ENCODE results near the gene VTN. TPM values are rescaled to one million over a fixed set of nuclear protein-coding genes. Genes with fewer than 3 reads are reported as not detected.

Gene VTN
- total and polyA plus RNA-seq, 3 donors from 2014 or later: 6.5 to 57.9 (median 9.7) TPM

- intact Hi-C loops (cut with DNase I; ENCODE audit: low total_unique reads): no loop called here
- H3K36me3 ChIP-seq (ENCODE audit: low read depth, missing control alignments): no peaks in the 10 kb centered on the region
- peak overlapping the region; percentile 76 for H3K4me3 ChIP-seq
- H3K27me3 ChIP-seq: no peaks in the 10 kb centered on the region
- H3K27ac ChIP-seq: peak overlapping the region; percentile 70 to 92
- peak; percentile 11 for DNase-seq
- WGBS, 2 donors: 43 to 47% methylated on average over 8 of the region's 8 CpGs
- no peaks in the 10 kb centered on the region for H3K9me3 ChIP-seq
- TF ChIP-seq POLR2A (IDR thresholded peaks at IDR 0.05): no peak
- TF ChIP-seq CTCF (IDR thresholded peaks at IDR 0.05): no peak
- H3K4me1 ChIP-seq: peaks cover 29% of the 10 kb centered on the region
Observed at GRCh38 chr17:28320215-28321061, 49.7 kb downstream of the VTN start.

- Histone ChIP-seq H3K36me3 (ENCODE audit: low read depth, missing control alignments) (no peaks in the 10 kb centered on the region), H3K4me1 (peaks cover 29% of the 10 kb centered on the region), H3K4me3 (peak overlapping the region; percentile 76), H3K27ac (peak overlapping the region; percentile 70 to 92), H3K27me3 (no peaks in the 10 kb centered on the region), H3K9me3 (no peaks in the 10 kb centered on the region)
- DNase-seq: peak; percentile 21
- TF ChIP-seq POLR2A (IDR thresholded peaks at IDR 0.05): no peak
- no peak for TF ChIP-seq CTCF (IDR thresholded peaks at IDR 0.05)
- 0 to 2% methylated on average over 7 of the region's 7 CpGs for WGBS, 2 donors
- intact Hi-C loops (cut with DNase I; ENCODE audit: low total_unique reads): no loop called here
Observed at GRCh38 chr17:28319598-28319935, 50.5 kb downstream of the VTN start.

GRCh38 chr17:28318759-28319597 lies 51.1 kb downstream of the VTN start, which contains the start of gene TMEM97:
TSS of gene TMEM97 (plus strand) at chr17:28319200. CDS start at chr17:28319240, 40 bp downstream.
- 0 to 1% methylated on average over 14 to 63 of the region's 72 CpGs for WGBS, 2 donors
- Histone ChIP-seq H3K27me3 (no peaks in the 10 kb centered on the region), H3K36me3 (ENCODE audit: low read depth, missing control alignments) (no peaks in the 10 kb centered on the region), H3K9me3 (no peaks in the 10 kb centered on the region), H3K27ac (peak within 1 kb of the TSS; percentile 71 to 92), H3K4me1 (peaks cover 29% of the 10 kb centered on the region), H3K4me3 (peak within 1 kb of the TSS; percentile 76)
- DNase-seq: peak; percentile 99
- TF ChIP-seq POLR2A (IDR thresholded peaks at IDR 0.05) (peak; percentile 21), CTCF (IDR thresholded peaks at IDR 0.05) (peak in 1 of 3 experiments; percentile 36)
- intact Hi-C loops (cut with DNase I; ENCODE audit: low total_unique reads): no loop called here

- intact Hi-C loops (cut with DNase I; ENCODE audit: low total_unique reads): no loop called here
- Histone ChIP-seq H3K4me1 (peaks cover 29% of the 10 kb centered on the region), H3K9me3 (no peaks in the 10 kb centered on the region), H3K36me3 (ENCODE audit: low read depth, missing control alignments) (no peaks in the 10 kb centered on the region), H3K27me3 (no peaks in the 10 kb centered on the region), H3K27ac (peak overlapping the region; percentile 71 to 92), H3K4me3 (peak overlapping the region; percentile 76)
- 12 to 13% methylated on average over 26 to 40 of the region's 40 CpGs for WGBS, 2 donors
- DNase-seq: no peak
- TF ChIP-seq CTCF (IDR thresholded peaks at IDR 0.05) (no peak), POLR2A (IDR thresholded peaks at IDR 0.05) (no peak)
Observed at GRCh38 chr17:28317966-28318758, 51.9 kb downstream of the VTN start.

Small RNAs within 50 kb of the gene (microRNA-seq; reads per million reads assigned to microRNA genes)
- gene MIR4723 (ENCODE audit: borderline number of aligned reads in 2 of 2, borderline replicate concordance in 1 of 2): 1.4 to 2.1 reads per million in 2 donors

Other genes starting within 250 kb of the VTN start
- gene TMEM97, start 51.1 kb downstream of the VTN start, total RNA-seq: 100 to 1,000 TPM; 118 to 139 TPM
- gene TMEM97, start 51.1 kb downstream of the VTN start, polyA plus RNA-seq (ENCODE audit: insufficient read depth, low read depth, low replicate concordance): 108 TPM
- 10 to 100 TPM; 79.8 to 94.8 TPM for gene IFT20, start 34.8 kb downstream of the VTN start, total RNA-seq
- 104 TPM for gene IFT20, start 34.8 kb downstream of the VTN start, polyA plus RNA-seq (ENCODE audit: insufficient read depth, low read depth, low replicate concordance)
- gene TNFAIP1, start 34.5 kb downstream of the VTN start, total RNA-seq: 10 to 100 TPM; 42.9 to 65.7 TPM
- 41.8 TPM for gene TNFAIP1, start 34.5 kb downstream of the VTN start, polyA plus RNA-seq (ENCODE audit: insufficient read depth, low read depth, low replicate concordance)
- gene POLDIP2, start 12.8 kb downstream of the VTN start, total RNA-seq: 100 to 1,000 TPM; 143 to 154 TPM
- 139 TPM for gene POLDIP2, start 12.8 kb downstream of the VTN start, polyA plus RNA-seq (ENCODE audit: insufficient read depth, low read depth, low replicate concordance)
- not detected for gene SEBOX, start 5.1 kb downstream of the VTN start, total RNA-seq
- gene SEBOX, start 5.1 kb downstream of the VTN start, polyA plus RNA-seq (ENCODE audit: insufficient read depth, low read depth, low replicate concordance): not detected
- gene SARM1, start 1.4 kb upstream of the VTN start, total RNA-seq: 10 to 100 TPM; 18.6 to 19.9 TPM
- 6.6 TPM for gene SARM1, start 1.4 kb upstream of the VTN start, polyA plus RNA-seq (ENCODE audit: insufficient read depth, low read depth, low replicate concordance)
- gene SLC46A1, start 35.9 kb upstream of the VTN start, total RNA-seq: 10 to 100 TPM; 13.5 to 13.7 TPM
- 7.5 TPM for gene SLC46A1, start 35.9 kb upstream of the VTN start, polyA plus RNA-seq (ENCODE audit: insufficient read depth, low read depth, low replicate concordance)
- under 1 TPM; 0.79 to 0.93 TPM for gene SLC13A2, start 103.3 kb upstream of the VTN start, total RNA-seq
- gene SLC13A2, start 103.3 kb upstream of the VTN start, polyA plus RNA-seq (ENCODE audit: insufficient read depth, low read depth, low replicate concordance): 0.44 TPM
- under 1 TPM; 0.24 to 0.50 TPM for gene FOXN1, start 136.0 kb upstream of the VTN start, total RNA-seq
- 0.69 TPM for gene FOXN1, start 136.0 kb upstream of the VTN start, polyA plus RNA-seq (ENCODE audit: insufficient read depth, low read depth, low replicate concordance)
- 100 to 1,000 TPM; 175 to 180 TPM for gene UNC119, start 182.3 kb upstream of the VTN start, total RNA-seq
- 94.9 TPM for gene UNC119, start 182.3 kb upstream of the VTN start, polyA plus RNA-seq (ENCODE audit: insufficient read depth, low read depth, low replicate concordance)
- gene PIGS, start 201.2 kb upstream of the VTN start, total RNA-seq: 100 to 1,000 TPM in 1 of 2 donors, 10 to 100 TPM in 1; 92.4 to 124 TPM
- gene PIGS, start 201.2 kb upstream of the VTN start, polyA plus RNA-seq (ENCODE audit: insufficient read depth, low read depth, low replicate concordance): 57.7 TPM
- gene ALDOC, start 206.6 kb upstream of the VTN start, total RNA-seq: 10 to 100 TPM; 30.7 to 65.8 TPM
- 29.2 TPM for gene ALDOC, start 206.6 kb upstream of the VTN start, polyA plus RNA-seq (ENCODE audit: insufficient read depth, low read depth, low replicate concordance)
- 100 to 1,000 TPM in 1 of 2 donors, 10 to 100 TPM in 1; 79.4 to 116 TPM for gene SPAG5, start 228.7 kb upstream of the VTN start, total RNA-seq
- 232 TPM for gene SPAG5, start 228.7 kb upstream of the VTN start, polyA plus RNA-seq (ENCODE audit: insufficient read depth, low read depth, low replicate concordance)
- 10 to 100 TPM; 38.0 to 41.7 TPM for gene RSKR, start 243.9 kb upstream of the VTN start, total RNA-seq
- 18.1 TPM for gene RSKR, start 243.9 kb upstream of the VTN start, polyA plus RNA-seq (ENCODE audit: insufficient read depth, low read depth, low replicate concordance)